NT2/D1 (cell line): Measurements from ENCODE around the gene CTSL.

Experiments used
- YY1 ChIP-seq: IDR thresholded peaks from 2 replicates; pipeline ENCODE4 v1.6.1; 2011; ENCODE audit not compliant: insufficient read length, insufficient read depth
- ZNF274 ChIP-seq: IDR thresholded peaks from 2 replicates; pipeline ENCODE4 v1.6.1; 2011; ENCODE audit warnings: mild to moderate bottlenecking, low read depth, low read length

DNA sequence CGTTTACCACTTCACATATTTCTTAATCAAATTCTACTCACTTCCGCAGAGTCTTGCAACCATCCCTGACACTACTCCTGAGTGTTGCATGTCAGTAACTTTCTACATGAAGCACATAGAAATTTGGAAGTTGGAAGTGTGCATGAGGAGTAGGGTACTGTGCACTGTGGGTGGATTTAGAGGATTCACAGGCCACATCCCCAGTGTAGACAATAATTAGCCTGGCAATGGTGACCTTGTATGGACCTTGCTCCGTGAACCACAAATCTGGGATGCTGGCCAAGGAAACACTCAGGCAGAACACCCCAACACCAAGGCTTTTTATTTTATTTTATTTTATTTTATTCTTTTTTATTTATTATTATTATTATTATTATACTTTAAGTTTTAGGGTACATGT, 25.5 kb downstream of the CTSL start:
- TF ChIP-seq ZNF274 = no peak
- no peak for TF ChIP-seq YY1
